Measurements from ENCODE around the gene FKBP6. TPM values are rescaled to one million over a fixed set of nuclear protein-coding genes. Genes with fewer than 3 reads are reported as not detected.
"Not testable (repeated sequence)": the region's sequence is repeated elsewhere in the genome, so short reads cannot be mapped to it uniquely, and the experiment has no call there.

The FKBP6 gene
- not detected for total RNA-seq
- not detected for total RNA-seq (2013)
- total RNA-seq = 0 to 0.11 (median 0) reads per million in 29 experiments

GRCh38 chr7:73327922-73328321 lies at the start of gene FKBP6, which contains the start of gene TRIM50:
Gene FKBP6, plus strand, starts transcription at chr7:73328161. Its CDS starts 268 bp downstream, at chr7:73328429.
Gene TRIM50, minus strand, starts transcription at chr7:73328082. Its CDS starts 3,295 bp downstream, at chr7:73324787.
- DNase-seq, POLR2A ChIA-PET, H3K27ac Mint-ChIP-seq: not testable (repeated sequence)

GRCh38 chr7:73297235-73297634 lies 30.7 kb upstream of the FKBP6 start:
- POLR2A ChIA-PET, H3K36me3 Mint-ChIP-seq, CTCF ChIA-PET: not testable (repeated sequence)

More at GRCh38 chr7:73327922-73328321, at the start of gene FKBP6, which contains the start of gene TRIM50:
- H3K9me3 ChIP-seq; H3K9me3 Mint-ChIP-seq; H3K36me3 ChIP-seq (ENCODE audit: control insufficient read depth in 2 of 2, extremely low read depth in 1 of 2, insufficient read depth in 1 of 2, low read length in 1 of 2); H3K27me3 Mint-ChIP-seq; H3K36me3 Mint-ChIP-seq; CTCF ChIA-PET; H3K4me3 ChIP-seq (ENCODE audit: control insufficient read depth in 1 of 2, extremely low read depth in 1 of 2, low read length in 1 of 2); ATAC-seq (replicated peaks in 1 of 4); H3K4me3 Mint-ChIP-seq; H3K27ac ChIP-seq (ENCODE audit: low read length); H3K27me3 ChIP-seq (replicated peaks in 1 of 2; ENCODE audit: control insufficient read depth in 2 of 2, extremely low read depth in 1 of 2, insufficient read depth in 2 of 2, low read length in 1 of 2): not testable (repeated sequence)
- H3K4me1 Mint-ChIP-seq = peaks cover 11 to 14% (median 11%) of the 10 kb centered on the region in 3 donors
- 97% methylated on average over 24 of the region's 43 CpGs for WGBS (ENCODE audit: insufficient coverage)
- H3K4me1 ChIP-seq (ENCODE audit: control insufficient read depth in 1 of 2, extremely low read depth in 1 of 2, insufficient read depth in 2 of 2, low read length in 2 of 2) = peaks cover 0 to 13% of the 10 kb centered on the region in 2 experiments

GRCh38 chr7:73297706-73298105 lies 30.3 kb upstream of the FKBP6 start:
- CTCF ChIA-PET, H3K27ac Mint-ChIP-seq: not testable (repeated sequence)
- WGBS (ENCODE audit: insufficient coverage) = 80% methylated on average over 1 of the region's 27 CpGs

More at GRCh38 chr7:73297235-73297634, 30.7 kb upstream of the FKBP6 start:
- H3K9me3 Mint-ChIP-seq; H3K4me3 Mint-ChIP-seq; H3K27me3 ChIP-seq (replicated peaks in 1 of 2; ENCODE audit: control insufficient read depth in 2 of 2, extremely low read depth in 1 of 2, insufficient read depth in 2 of 2, low read length in 1 of 2); ATAC-seq (replicated peaks in 1 of 4); H3K27ac Mint-ChIP-seq; H3K9me3 ChIP-seq; H3K27me3 Mint-ChIP-seq; H3K4me3 ChIP-seq (ENCODE audit: control insufficient read depth in 1 of 2, extremely low read depth in 1 of 2, low read length in 1 of 2); DNase-seq; H3K4me1 Mint-ChIP-seq; H3K36me3 ChIP-seq (ENCODE audit: control insufficient read depth in 2 of 2, extremely low read depth in 1 of 2, insufficient read depth in 1 of 2, low read length in 1 of 2); H3K4me1 ChIP-seq (ENCODE audit: control insufficient read depth in 1 of 2, extremely low read depth in 1 of 2, insufficient read depth in 2 of 2, low read length in 2 of 2); H3K27ac ChIP-seq (ENCODE audit: low read length): not testable (repeated sequence)
- WGBS (ENCODE audit: insufficient coverage) = no CpG with 5 or more reads among the region's 13 CpGs

GRCh38 chr7:73299812-73300211 lies 28.1 kb upstream of the FKBP6 start:
- H3K4me3 Mint-ChIP-seq; H3K27ac ChIP-seq (ENCODE audit: low read length); H3K27me3 Mint-ChIP-seq; CTCF ChIA-PET; H3K4me1 ChIP-seq (ENCODE audit: control insufficient read depth in 1 of 2, extremely low read depth in 1 of 2, insufficient read depth in 2 of 2, low read length in 2 of 2); POLR2A ChIA-PET; H3K36me3 Mint-ChIP-seq; H3K9me3 Mint-ChIP-seq; H3K27ac Mint-ChIP-seq; H3K9me3 ChIP-seq; DNase-seq; H3K27me3 ChIP-seq (replicated peaks in 1 of 2; ENCODE audit: control insufficient read depth in 2 of 2, extremely low read depth in 1 of 2, insufficient read depth in 2 of 2, low read length in 1 of 2); ATAC-seq (replicated peaks in 1 of 4); H3K4me3 ChIP-seq (ENCODE audit: control insufficient read depth in 1 of 2, extremely low read depth in 1 of 2, low read length in 1 of 2); H3K4me1 Mint-ChIP-seq: not testable (repeated sequence)
- peaks cover 5 to 15% of the 10 kb centered on the region in 2 donors for H3K36me3 ChIP-seq (ENCODE audit: control insufficient read depth in 2 of 2, extremely low read depth in 1 of 2, insufficient read depth in 1 of 2, low read length in 1 of 2)
- WGBS (ENCODE audit: insufficient coverage) = no CpG with 5 or more reads among the region's 12 CpGs

More at GRCh38 chr7:73297706-73298105, 30.3 kb upstream of the FKBP6 start:
- H3K4me3 ChIP-seq (ENCODE audit: control insufficient read depth in 1 of 2, extremely low read depth in 1 of 2, low read length in 1 of 2); H3K36me3 ChIP-seq (ENCODE audit: control insufficient read depth in 2 of 2, extremely low read depth in 1 of 2, insufficient read depth in 1 of 2, low read length in 1 of 2); POLR2A ChIA-PET; H3K36me3 Mint-ChIP-seq; H3K27me3 Mint-ChIP-seq; H3K4me3 Mint-ChIP-seq; H3K27ac ChIP-seq (ENCODE audit: low read length); DNase-seq; ATAC-seq (replicated peaks in 1 of 4); H3K9me3 Mint-ChIP-seq; H3K4me1 ChIP-seq (ENCODE audit: control insufficient read depth in 1 of 2, extremely low read depth in 1 of 2, insufficient read depth in 2 of 2, low read length in 2 of 2); H3K27me3 ChIP-seq (replicated peaks in 1 of 2; ENCODE audit: control insufficient read depth in 2 of 2, extremely low read depth in 1 of 2, insufficient read depth in 2 of 2, low read length in 1 of 2); H3K4me1 Mint-ChIP-seq; H3K9me3 ChIP-seq: not testable (repeated sequence)

GRCh38 chr7:73301108-73301507 lies 26.9 kb upstream of the FKBP6 start:
- H3K36me3 Mint-ChIP-seq = peaks cover 12% of the 10 kb centered on the region
- H3K27me3 ChIP-seq (replicated peaks in 1 of 2; ENCODE audit: control insufficient read depth in 2 of 2, extremely low read depth in 1 of 2, insufficient read depth in 2 of 2, low read length in 1 of 2); H3K27me3 Mint-ChIP-seq; POLR2A ChIA-PET; H3K4me1 Mint-ChIP-seq; CTCF ChIA-PET; H3K27ac Mint-ChIP-seq; DNase-seq; H3K9me3 ChIP-seq; ATAC-seq (replicated peaks in 1 of 4); H3K27ac ChIP-seq (ENCODE audit: low read length); H3K4me1 ChIP-seq (ENCODE audit: control insufficient read depth in 1 of 2, extremely low read depth in 1 of 2, insufficient read depth in 2 of 2, low read length in 2 of 2); H3K4me3 ChIP-seq (ENCODE audit: control insufficient read depth in 1 of 2, extremely low read depth in 1 of 2, low read length in 1 of 2); H3K9me3 Mint-ChIP-seq; H3K4me3 Mint-ChIP-seq: not testable (repeated sequence)
- WGBS (ENCODE audit: insufficient coverage) = 100% methylated on average over 1 of the region's 14 CpGs
- H3K36me3 ChIP-seq (ENCODE audit: control insufficient read depth in 2 of 2, extremely low read depth in 1 of 2, insufficient read depth in 1 of 2, low read length in 1 of 2) = peaks cover 5 to 22% of the 10 kb centered on the region in 2 donors

- H3K27me3 Mint-ChIP-seq; H3K4me1 ChIP-seq (ENCODE audit: control insufficient read depth in 1 of 2, extremely low read depth in 1 of 2, insufficient read depth in 2 of 2, low read length in 2 of 2); H3K4me3 ChIP-seq (ENCODE audit: control insufficient read depth in 1 of 2, extremely low read depth in 1 of 2, low read length in 1 of 2); H3K4me3 Mint-ChIP-seq; H3K9me3 ChIP-seq; H3K27ac Mint-ChIP-seq; POLR2A ChIA-PET; DNase-seq; ATAC-seq (replicated peaks in 1 of 4); H3K27ac ChIP-seq (ENCODE audit: low read length); H3K9me3 Mint-ChIP-seq; CTCF ChIA-PET; H3K27me3 ChIP-seq (replicated peaks in 1 of 2; ENCODE audit: control insufficient read depth in 2 of 2, extremely low read depth in 1 of 2, insufficient read depth in 2 of 2, low read length in 1 of 2): not testable (repeated sequence)
- H3K36me3 ChIP-seq (ENCODE audit: control insufficient read depth in 2 of 2, extremely low read depth in 1 of 2, insufficient read depth in 1 of 2, low read length in 1 of 2) = peaks cover 5 to 34% of the 10 kb centered on the region in 2 donors
- Mint-ChIP-seq H3K36me3 (peaks cover 21% of the 10 kb centered on the region), H3K4me1 (peaks cover 18 to 21% (median 19%) of the 10 kb centered on the region in 3 donors)
- no CpG with 5 or more reads among the region's 10 CpGs for WGBS (ENCODE audit: insufficient coverage)
Measured at GRCh38 chr7:73302846-73303245, 25.1 kb upstream of the FKBP6 start.

- no peak for DNase-seq
- Histone ChIP-seq H3K27ac (ENCODE audit: low read length) (no peak overlapping the region), H3K27me3 (replicated peaks in 1 of 2; ENCODE audit: control insufficient read depth in 2 of 2, extremely low read depth in 1 of 2, insufficient read depth in 2 of 2, low read length in 1 of 2) (no peaks in the 10 kb centered on the region), H3K9me3 (no peaks in the 10 kb centered on the region), H3K4me1 (ENCODE audit: control insufficient read depth in 1 of 2, extremely low read depth in 1 of 2, insufficient read depth in 2 of 2, low read length in 2 of 2) (peaks cover 4 to 12% of the 10 kb centered on the region in 2 experiments), H3K36me3 (ENCODE audit: control insufficient read depth in 2 of 2, extremely low read depth in 1 of 2, insufficient read depth in 1 of 2, low read length in 1 of 2) (peaks cover 5 to 34% of the 10 kb centered on the region in 2 donors), H3K4me3 (ENCODE audit: control insufficient read depth in 1 of 2, extremely low read depth in 1 of 2, low read length in 1 of 2) (no peak overlapping the region)
- Mint-ChIP-seq H3K27ac (no peak overlapping the region), H3K9me3 (no peaks in the 10 kb centered on the region), H3K36me3 (peaks cover 21% of the 10 kb centered on the region), H3K27me3 (no peaks in the 10 kb centered on the region), H3K4me1 (peaks cover 23 to 28% (median 23%) of the 10 kb centered on the region in 3 donors), H3K4me3 (no peak overlapping the region)
- ATAC-seq (replicated peaks in 1 of 4) = no peak
- CTCF ChIA-PET = no interaction called here
- POLR2A ChIA-PET = no interaction called here
- WGBS (ENCODE audit: insufficient coverage) = 96% methylated on average over 21 of the region's 26 CpGs
Measured at GRCh38 chr7:73303546-73303945, 24.4 kb upstream of the FKBP6 start.
